Measurements from ENCODE around the gene SERPINA12. TPM values are rescaled to one million over a fixed set of nuclear protein-coding genes. Genes with fewer than 3 reads are reported as not detected.

SERPINA12 gene
- total RNA-seq, 1 experiment from 2014 or later, result not detected

GRCh38 chr14:94548999-94549985, 40.0 kb upstream of the SERPINA12 start:
- H3K23ac ChIP-seq (ENCODE audit: insufficient read length, low read depth, low read length), result no peak overlapping the region
- no peak overlapping the region for H3T11ph ChIP-seq (ENCODE audit: low read length)
- H2BK20ac ChIP-seq (ENCODE audit: low read depth, low read length, poor library complexity, severe bottlenecking), result no peak overlapping the region
- H4K20me1 ChIP-seq (ENCODE audit: control insufficient read depth, insufficient read depth, insufficient read length), result no peaks in the 10 kb centered on the region
- no peak overlapping the region for H3K4ac ChIP-seq (ENCODE audit: low read depth, low read length)
- no peak overlapping the region for H2BK15ac ChIP-seq (ENCODE audit: low read depth, low read length)
- H3K4me2 ChIP-seq (ENCODE audit: insufficient read depth, insufficient read length, low read length), result no peak overlapping the region
- H2BK12ac ChIP-seq (ENCODE audit: insufficient read length, low read depth, low read length), result no peak overlapping the region
- no peak overlapping the region for H2AFZ ChIP-seq (ENCODE audit: low read length)
- peaks cover 0 to under 1% (median 0%) of the 10 kb centered on the region in 3 experiments; a peak in 1 of 7 replicates for H3K36me3 Mint-ChIP-seq (ENCODE audit: insufficient read depth in 1 of 3, low read depth in 3 of 3)
- no peak overlapping the region for H4K5ac ChIP-seq (ENCODE audit: insufficient read length, low read depth, low read length)
- H3K27ac ChIP-seq (ENCODE audit: insufficient read length, low read depth, low read length), result no peak overlapping the region
- peaks cover 17% of the 10 kb centered on the region in 2 experiments for H3K4me1 Mint-ChIP-seq
- DNase-seq, result peak; percentile 87
- H3K79me2 ChIP-seq (ENCODE audit: insufficient read depth, low read length), result no peaks in the 10 kb centered on the region
- peak; percentile 97 for TF ChIP-seq CTCF (conservative IDR thresholded peaks at IDR 0.05)
- H3K27me3 Mint-ChIP-seq (ENCODE audit: low read depth), result peaks cover 27% of the 10 kb centered on the region
- H3K4me1 ChIP-seq (ENCODE audit: insufficient read depth, low read length), result peaks cover 1% of the 10 kb centered on the region; the same call in 1 of the 2 replicates
- H3K9me3 ChIP-seq (ENCODE audit: control insufficient read depth, low read depth, low read length), result no peaks in the 10 kb centered on the region
- H4K91ac ChIP-seq (ENCODE audit: insufficient read length, low read depth, low read length), result no peak overlapping the region
- WGBS (ENCODE audit: extremely low coverage, insufficient read length, low lambda C conversion rate), result no CpG with 5 or more reads among the region's 24 CpGs
- no peaks in the 10 kb centered on the region for H3K27me3 ChIP-seq (ENCODE audit: insufficient read depth, low read length)
- H3K79me1 ChIP-seq (ENCODE audit: insufficient read depth, low read depth, low read length, poor library complexity, severe bottlenecking), result no peaks in the 10 kb centered on the region
- H2AK5ac ChIP-seq (ENCODE audit: insufficient read length, low read length), result no peak overlapping the region
- H3K9ac ChIP-seq (ENCODE audit: extremely low read depth, insufficient read length, low read length), result no peak overlapping the region
- no peak overlapping the region for H3K18ac ChIP-seq (ENCODE audit: insufficient read length, low read depth, low read length)
- no peaks in the 10 kb centered on the region for H3K23me2 ChIP-seq (ENCODE audit: insufficient read length, low read depth, low read length, poor library complexity, severe bottlenecking)
- H2BK5ac ChIP-seq (ENCODE audit: insufficient read length, low read length), result no peak overlapping the region
- H3K9me3 Mint-ChIP-seq, result peaks cover 5 to 7% of the 10 kb centered on the region in 2 experiments
- H4K8ac ChIP-seq (replicated peaks; ENCODE audit: insufficient read length, low read depth, low read length), result no peak overlapping the region
- no peak overlapping the region for H3K56ac ChIP-seq (ENCODE audit: insufficient read length, low read depth, low read length)
- H2BK120ac ChIP-seq (ENCODE audit: low read depth, low read length, poor library complexity, severe bottlenecking), result no peak overlapping the region
- H3K14ac ChIP-seq (ENCODE audit: insufficient read depth, low read length), result no peak overlapping the region
- no peak overlapping the region for H3K4me3 Mint-ChIP-seq
- H3K27ac Mint-ChIP-seq, result no peak overlapping the region

Measured in H9 (cell line).